Sigmoid colon (tissue), 3 donors: Measurements from ENCODE around the gene NCOR2.

ENCODE experiments used
- POLR2A ChIP-seq, 2 donors: fragments of 450-650 bp; IDR thresholded peaks; one replicate each; pipeline ENCODE4 v1.6.1; 2016; ENCODE audit warnings: antibody characterized with exemption in 2 of 2, mild to moderate bottlenecking in 2 of 2, moderate library complexity in 2 of 2
- TF ChIP-seq, protein P1 (sequence below), 4 experiments: fragments of 450-650 bp in 3 of 4; fragments of 200-600 bp in 1 of 4; IDR thresholded peaks; one replicate each; pipeline ENCODE4 v1.5.1; 2016 to 2019; ENCODE audit warnings: antibody characterized with exemption in 4 of 4, mild to moderate bottlenecking in 3 of 4, moderate library complexity in 2 of 4

DNA sequence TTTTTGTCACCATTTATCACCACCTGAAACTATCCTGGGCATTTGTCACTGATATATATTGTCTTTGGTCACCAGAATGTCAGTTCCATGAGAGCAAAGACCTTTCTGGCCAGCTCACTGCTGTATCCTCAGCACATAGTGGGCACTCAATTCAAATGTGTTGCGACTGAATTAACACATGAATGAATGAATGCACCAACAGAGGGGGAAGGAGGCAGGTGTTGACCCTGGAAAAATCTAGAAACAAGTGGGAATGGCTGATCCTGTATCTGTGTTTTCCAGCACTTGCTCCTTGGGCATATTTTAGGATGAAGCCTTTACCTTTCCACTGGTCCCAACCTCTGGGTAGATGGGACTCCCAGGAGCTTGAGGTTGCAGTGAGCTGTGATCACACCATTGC lies 3.4 kb upstream of the NCOR2 start:
- TF ChIP-seq, protein P1, sequence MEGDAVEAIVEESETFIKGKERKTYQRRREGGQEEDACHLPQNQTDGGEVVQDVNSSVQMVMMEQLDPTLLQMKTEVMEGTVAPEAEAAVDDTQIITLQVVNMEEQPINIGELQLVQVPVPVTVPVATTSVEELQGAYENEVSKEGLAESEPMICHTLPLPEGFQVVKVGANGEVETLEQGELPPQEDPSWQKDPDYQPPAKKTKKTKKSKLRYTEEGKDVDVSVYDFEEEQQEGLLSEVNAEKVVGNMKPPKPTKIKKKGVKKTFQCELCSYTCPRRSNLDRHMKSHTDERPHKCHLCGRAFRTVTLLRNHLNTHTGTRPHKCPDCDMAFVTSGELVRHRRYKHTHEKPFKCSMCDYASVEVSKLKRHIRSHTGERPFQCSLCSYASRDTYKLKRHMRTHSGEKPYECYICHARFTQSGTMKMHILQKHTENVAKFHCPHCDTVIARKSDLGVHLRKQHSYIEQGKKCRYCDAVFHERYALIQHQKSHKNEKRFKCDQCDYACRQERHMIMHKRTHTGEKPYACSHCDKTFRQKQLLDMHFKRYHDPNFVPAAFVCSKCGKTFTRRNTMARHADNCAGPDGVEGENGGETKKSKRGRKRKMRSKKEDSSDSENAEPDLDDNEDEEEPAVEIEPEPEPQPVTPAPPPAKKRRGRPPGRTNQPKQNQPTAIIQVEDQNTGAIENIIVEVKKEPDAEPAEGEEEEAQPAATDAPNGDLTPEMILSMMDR (IDR thresholded peaks at IDR 0.05), result no peak
- no peak for TF ChIP-seq POLR2A (IDR thresholded peaks at IDR 0.05)
